Hepatocyte (in vitro differentiated cells): ENCODE measurements around the gene KIF13A. TPM values are rescaled to one million over a fixed set of nuclear protein-coding genes. Genes with fewer than 3 reads are reported as not detected.

Source experiments
- DNase-seq: peaks from one replicate; pipeline ENCODE4 v3.0.0-alpha.2; 2016; ENCODE audit warnings: low spot score
- H2AFZ ChIP-seq: fragments of 200-600 bp; sonication (generic); 2 replicates; pipeline ENCODE4 v1.6.0; 2016; ENCODE audit warnings: antibody characterized with exemption, mild to moderate bottlenecking
- H3K27ac ChIP-seq: fragments of 200-600 bp; sonication (generic); 2 replicates; pipeline ENCODE4 v1.5.1; 2016; ENCODE audit warnings: mild to moderate bottlenecking
- H3K27me3 ChIP-seq: fragments of 200-600 bp; sonication (generic); 2 replicates; pipeline ENCODE4 v1.6.1; 2016
- H3K36me3 ChIP-seq: fragments of 200-600 bp; sonication (generic); replicated peaks from 2 replicates; pipeline ENCODE4 v1.5.1; 2016; ENCODE audit warnings: low read depth; ENCODE audit not compliant: insufficient read depth
- H3K4me1 ChIP-seq: fragments of 200-600 bp; sonication (generic); 2 replicates; pipeline ENCODE4 v1.5.1; 2016; ENCODE audit warnings: mild to moderate bottlenecking, moderate library complexity; ENCODE audit not compliant: insufficient read depth
- H3K4me2 ChIP-seq: fragments of 200-600 bp; sonication (generic); 2 replicates; pipeline ENCODE4 v1.6.0; 2016
- H3K4me3 ChIP-seq: fragments of 200-600 bp; sonication (generic); 2 replicates; pipeline ENCODE4 v1.5.1; 2016; ENCODE audit warnings: mild to moderate bottlenecking
- H3K79me2 ChIP-seq: fragments of 200-600 bp; sonication (generic); 2 replicates; pipeline ENCODE4 v1.6.0; 2017; ENCODE audit warnings: mild to moderate bottlenecking
- H3K9me2 ChIP-seq: fragments of 200-600 bp; sonication (generic); replicated peaks from 2 replicates; pipeline ENCODE4 v1.6.0; 2017; ENCODE audit warnings: mild to moderate bottlenecking; ENCODE audit not compliant: insufficient read depth
- H3K9me3 ChIP-seq: fragments of 200-600 bp; sonication (generic); 2 replicates; pipeline ENCODE4 v1.5.1; 2016; ENCODE audit warnings: low read depth, mild to moderate bottlenecking
- H4K20me1 ChIP-seq: fragments of 200-600 bp; sonication (generic); 2 replicates; pipeline ENCODE4 v1.6.0; 2016; ENCODE audit warnings: mild to moderate bottlenecking; ENCODE audit not compliant: insufficient read depth, poor library complexity, severe bottlenecking
- EZH2 ChIP-seq: fragments of 200-600 bp; sonication (generic); IDR thresholded peaks from 2 replicates; pipeline ENCODE4 v1.6.1; 2016; ENCODE audit warnings: antibody characterized with exemption, mild to moderate bottlenecking, borderline replicate concordance
- EZH2phosphoT487 ChIP-seq: fragments of 200-600 bp; sonication (generic); IDR thresholded peaks from one replicate; pipeline ENCODE4 v1.6.1; 2018; ENCODE audit warnings: antibody characterized with exemption, mild to moderate bottlenecking, low read depth, moderate library complexity; ENCODE audit not compliant: unreplicated experiment, severe bottlenecking
- WGBS: methylation state at CpG from one replicate; pipeline ENCODE4 v1.1.6; 2016; ENCODE audit warnings: low lambda C conversion rate; ENCODE audit errors: missing lambda C conversion rate; 5-methylcytosine and 5-hydroxymethylcytosine counted together
- polyA plus RNA-seq: library from polyadenylated mRNA; unstranded; fragments of >200 nt; fragmentation: Nextera tagmentation; extraction: Ambion mirVana; gene quantifications from 2 replicates; pipeline ENCODE4 v1.2.1, GENCODE V29; 2016
- total RNA-seq: library from RNA; depleted of rRNA; stranded (reverse); fragments of >200 nt; gene quantifications from 2 replicates; pipeline ENCODE4 v1.2.3, GENCODE V29; 2014
- TF ChIP-seq, protein P1 (sequence below): fragments of 200-600 bp; sonication (generic); IDR thresholded peaks from 2 replicates; pipeline ENCODE4 v1.5.1; 2016; ENCODE audit warnings: antibody characterized with exemption, mild to moderate bottlenecking; ENCODE audit not compliant: poor library complexity

Gene KIF13A
- total and polyA plus RNA-seq, 2 experiments from 2014 or later: 13.0 to 27.9 TPM

DNA sequence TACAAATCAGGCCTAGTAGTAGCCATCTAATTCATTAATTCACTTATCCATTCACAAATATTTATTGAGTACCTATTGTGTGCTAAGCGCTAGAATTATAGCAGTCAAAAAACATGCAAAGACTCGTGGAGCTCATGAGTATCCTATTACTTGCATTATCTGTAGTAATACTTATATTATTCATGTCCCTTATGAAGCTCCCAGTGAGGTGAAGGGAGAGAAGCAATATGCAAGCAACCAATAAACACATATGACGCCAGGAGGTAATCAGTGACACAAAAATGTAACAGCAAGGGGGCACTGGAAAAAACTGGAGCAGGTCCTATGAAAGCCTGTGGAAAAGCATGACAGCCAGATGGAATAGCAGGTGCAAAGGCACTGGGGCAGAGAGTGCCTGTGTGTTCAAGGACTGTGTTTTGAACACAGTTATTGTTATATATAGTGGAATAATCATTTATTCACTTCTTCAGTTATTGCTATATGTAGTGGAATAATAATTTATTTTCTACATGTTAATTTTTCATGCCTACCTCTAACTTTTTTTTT is 109.5 kb downstream of the KIF13A start:
- no peak for DNase-seq
- H3K79me2 ChIP-seq: peaks cover 8% of the 10 kb centered on the region
- no peak overlapping the region for H2AFZ ChIP-seq
- H3K36me3 ChIP-seq: no peaks in the 10 kb centered on the region
- no peaks in the 10 kb centered on the region for H4K20me1 ChIP-seq
- peaks cover 24% of the 10 kb centered on the region for H3K4me1 ChIP-seq
- TF ChIP-seq, protein P1, sequence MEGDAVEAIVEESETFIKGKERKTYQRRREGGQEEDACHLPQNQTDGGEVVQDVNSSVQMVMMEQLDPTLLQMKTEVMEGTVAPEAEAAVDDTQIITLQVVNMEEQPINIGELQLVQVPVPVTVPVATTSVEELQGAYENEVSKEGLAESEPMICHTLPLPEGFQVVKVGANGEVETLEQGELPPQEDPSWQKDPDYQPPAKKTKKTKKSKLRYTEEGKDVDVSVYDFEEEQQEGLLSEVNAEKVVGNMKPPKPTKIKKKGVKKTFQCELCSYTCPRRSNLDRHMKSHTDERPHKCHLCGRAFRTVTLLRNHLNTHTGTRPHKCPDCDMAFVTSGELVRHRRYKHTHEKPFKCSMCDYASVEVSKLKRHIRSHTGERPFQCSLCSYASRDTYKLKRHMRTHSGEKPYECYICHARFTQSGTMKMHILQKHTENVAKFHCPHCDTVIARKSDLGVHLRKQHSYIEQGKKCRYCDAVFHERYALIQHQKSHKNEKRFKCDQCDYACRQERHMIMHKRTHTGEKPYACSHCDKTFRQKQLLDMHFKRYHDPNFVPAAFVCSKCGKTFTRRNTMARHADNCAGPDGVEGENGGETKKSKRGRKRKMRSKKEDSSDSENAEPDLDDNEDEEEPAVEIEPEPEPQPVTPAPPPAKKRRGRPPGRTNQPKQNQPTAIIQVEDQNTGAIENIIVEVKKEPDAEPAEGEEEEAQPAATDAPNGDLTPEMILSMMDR: no peak
- TF ChIP-seq EZH2: no peak
- H3K9me2 ChIP-seq: no peaks in the 10 kb centered on the region
- H3K27me3 ChIP-seq: no peaks in the 10 kb centered on the region
- no peak overlapping the region for H3K4me3 ChIP-seq
- 91% methylated on average over 3 of the region's 3 CpGs for WGBS
- H3K9me3 ChIP-seq: no peaks in the 10 kb centered on the region
- no peak overlapping the region for H3K4me2 ChIP-seq
- no peak overlapping the region for H3K27ac ChIP-seq

DNA sequence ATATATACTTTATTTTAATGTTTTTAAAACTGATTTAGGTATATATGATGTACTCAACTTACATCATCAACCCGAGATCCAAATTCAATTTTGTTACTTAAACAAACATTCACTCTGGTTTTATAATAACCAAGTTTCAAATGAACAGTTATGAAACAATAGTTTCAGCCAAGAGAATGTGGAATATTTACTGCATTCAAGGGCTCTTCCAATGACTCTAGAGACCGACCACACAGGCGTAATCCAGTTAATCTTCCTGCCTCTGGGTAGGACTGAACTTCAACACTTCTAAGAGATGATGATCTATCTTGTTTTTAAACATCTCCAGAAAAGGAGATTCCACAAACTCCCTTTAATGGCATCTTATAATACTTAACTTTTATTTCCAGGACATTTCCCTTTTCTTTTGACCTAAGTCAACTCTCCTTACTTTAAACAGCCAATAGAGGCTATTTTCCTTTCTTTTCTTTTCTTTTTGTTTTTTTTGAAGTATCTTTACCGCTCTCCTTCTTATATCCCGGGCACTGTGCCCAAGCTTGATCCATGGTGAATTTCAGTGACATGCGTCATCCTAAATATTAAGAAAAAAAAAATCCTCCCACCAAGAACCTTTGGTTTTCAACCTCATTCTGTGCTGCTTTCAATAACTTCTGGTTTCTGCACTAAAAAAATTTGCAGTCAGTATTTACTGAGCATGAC is 110.1 kb downstream of the KIF13A start:
- TF ChIP-seq EZH2: no peak
- 71% methylated on average over 6 of the region's 6 CpGs for WGBS
- Histone ChIP-seq H2AFZ (no peak overlapping the region), H3K36me3 (no peaks in the 10 kb centered on the region), H3K9me2 (no peaks in the 10 kb centered on the region), H3K4me2 (peak overlapping the region; percentile 2), H3K4me3 (no peak overlapping the region), H3K27me3 (no peaks in the 10 kb centered on the region), H3K79me2 (peaks cover 2% of the 10 kb centered on the region), H3K9me3 (no peaks in the 10 kb centered on the region), H3K27ac (no peak overlapping the region), H3K4me1 (peaks cover 24% of the 10 kb centered on the region), H4K20me1 (no peaks in the 10 kb centered on the region)
- no peak for DNase-seq

DNA sequence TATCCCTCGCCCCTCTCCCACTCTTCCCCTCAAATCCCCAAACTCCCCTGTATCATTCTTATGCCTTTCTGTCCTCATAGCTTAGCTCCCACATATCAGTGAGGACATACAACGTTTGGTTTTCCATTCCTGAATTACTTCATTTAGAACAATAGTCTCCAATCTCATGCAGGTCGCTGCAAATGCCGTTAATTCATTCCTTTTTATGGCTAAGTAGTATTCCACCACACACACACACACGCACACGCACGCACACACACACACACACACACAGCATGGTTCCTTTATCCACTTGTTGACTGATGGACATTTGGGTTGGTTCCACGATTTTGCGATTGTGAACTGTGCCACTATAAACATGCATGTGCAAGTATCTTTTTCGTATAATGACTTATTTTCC is 112.7 kb downstream of the KIF13A start:
- Histone ChIP-seq H3K4me3 (no peak overlapping the region), H3K79me2 (peaks cover 2% of the 10 kb centered on the region), H3K4me1 (peaks cover 24% of the 10 kb centered on the region), H3K36me3 (no peaks in the 10 kb centered on the region), H3K9me2 (no peaks in the 10 kb centered on the region), H3K9me3 (no peaks in the 10 kb centered on the region), H4K20me1 (no peaks in the 10 kb centered on the region), H3K27ac (no peak overlapping the region), H3K4me2 (no peak overlapping the region), H3K27me3 (no peaks in the 10 kb centered on the region), H2AFZ (no peak overlapping the region)
- no peak for DNase-seq
- TF ChIP-seq EZH2phosphoT487 (no peak), EZH2 (no peak)
- TF ChIP-seq, protein P1: no peak
- WGBS: 98% methylated on average over 10 of the region's 10 CpGs

DNA sequence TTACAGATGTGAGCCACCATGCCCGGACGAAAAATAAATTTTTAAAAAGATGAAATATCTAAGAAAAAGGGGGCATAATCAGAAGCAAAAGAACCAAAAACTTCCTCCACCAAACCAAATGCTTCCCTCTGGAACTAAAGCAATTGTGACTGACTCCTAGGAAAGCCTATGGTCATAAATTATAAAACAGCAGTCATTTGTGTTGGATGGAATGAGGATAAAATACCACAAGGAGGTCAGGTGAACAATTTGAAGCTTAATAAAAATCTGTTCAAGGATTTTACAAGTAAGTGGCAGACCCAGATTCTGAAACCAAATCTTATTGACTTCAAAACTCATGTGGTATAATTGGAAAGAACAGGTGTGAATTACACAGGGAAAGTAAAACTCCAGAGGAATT is 114.5 kb downstream of the KIF13A start:
- H3K9me3 ChIP-seq: no peaks in the 10 kb centered on the region
- H4K20me1 ChIP-seq: no peaks in the 10 kb centered on the region
- no peak for DNase-seq
- TF ChIP-seq, protein P1: no peak
- TF ChIP-seq EZH2 (no peak), EZH2phosphoT487 (no peak)
- H3K36me3 ChIP-seq: no peaks in the 10 kb centered on the region
- H2AFZ ChIP-seq: no peak overlapping the region
- no peaks in the 10 kb centered on the region for H3K27me3 ChIP-seq
- no peak overlapping the region for H3K27ac ChIP-seq
- no peaks in the 10 kb centered on the region for H3K9me2 ChIP-seq
- peaks cover 10% of the 10 kb centered on the region for H3K4me1 ChIP-seq
- H3K79me2 ChIP-seq: no peaks in the 10 kb centered on the region
- 97% methylated on average over 2 of the region's 2 CpGs for WGBS
- no peak overlapping the region for H3K4me2 ChIP-seq
- no peak overlapping the region for H3K4me3 ChIP-seq
